ENCODE measurements around the gene C1QBP. TPM values are rescaled to one million over a fixed set of nuclear protein-coding genes. Genes with fewer than 3 reads are reported as not detected.

C1QBP gene
- total RNA-seq = 259 and 408 TPM in 2 replicates

GRCh38 chr17:5438716-5439445 is at the start of gene C1QBP:
TSS of gene C1QBP (minus strand) at chr17:5439155. CDS start at chr17:5439073, 82 bp downstream.
- peak within 1 kb of the TSS; percentile 80 for H3K4me3 ChIP-seq (ENCODE audit: low read depth, low read length)
- DNase-seq (ENCODE audit: low read depth) = peak; percentile 47
- peak; percentile 92 for TF ChIP-seq CTCF (conservative IDR thresholded peaks at IDR 0.05; ENCODE audit: low read depth, low read length)

- H3K4me3 ChIP-seq (ENCODE audit: low read depth, low read length) = no peak overlapping the region
- no peak for DNase-seq (ENCODE audit: low read depth)
- TF ChIP-seq CTCF (conservative IDR thresholded peaks at IDR 0.05; ENCODE audit: low read depth, low read length) = no peak
Observed at GRCh38 chr17:5488752-5489151, 49.8 kb upstream of the C1QBP start.

- TF ChIP-seq CTCF (conservative IDR thresholded peaks at IDR 0.05; ENCODE audit: low read depth, low read length) = no peak
- peak within 1 kb of the TSS; percentile 93 for H3K4me3 ChIP-seq (ENCODE audit: low read depth, low read length)
- DNase-seq (ENCODE audit: low read depth) = peak; percentile 84
Observed at GRCh38 chr17:5486206-5487124, 47.5 kb upstream of the C1QBP start, which contains the start of gene MIS12. TSS of gene MIS12 (plus strand) at chr17:5486566. CDS start at chr17:5488863, 2,297 bp downstream.

- DNase-seq (ENCODE audit: low read depth) = no peak
Observed at GRCh38 chr17:5485270-5486205, 46.6 kb upstream of the C1QBP start, which contains the start of gene DERL2. TSS of gene DERL2 (minus strand) at chr17:5486178. CDS start at chr17:5486161, 17 bp downstream.

GRCh38 chr17:5481451-5481850 is 42.5 kb upstream of the C1QBP start:
- no peak for DNase-seq (ENCODE audit: low read depth)
- no peak overlapping the region for H3K4me3 ChIP-seq (ENCODE audit: low read depth, low read length)
- no peak for TF ChIP-seq CTCF (conservative IDR thresholded peaks at IDR 0.05; ENCODE audit: low read depth, low read length)

More at GRCh38 chr17:5485270-5486205, 46.6 kb upstream of the C1QBP start, which contains the start of gene DERL2:
- H3K4me3 ChIP-seq (ENCODE audit: low read depth, low read length) = peak within 1 kb of the TSS; percentile 93
- TF ChIP-seq CTCF (conservative IDR thresholded peaks at IDR 0.05; ENCODE audit: low read depth, low read length) = no peak

GRCh38 chr17:5480962-5481361 is 42.0 kb upstream of the C1QBP start:
- no peak overlapping the region for H3K4me3 ChIP-seq (ENCODE audit: low read depth, low read length)
- no peak for TF ChIP-seq CTCF (conservative IDR thresholded peaks at IDR 0.05; ENCODE audit: low read depth, low read length)
- DNase-seq (ENCODE audit: low read depth) = no peak
